ENCODE results near the gene TFAP2C.

The TFAP2C gene

DNA sequence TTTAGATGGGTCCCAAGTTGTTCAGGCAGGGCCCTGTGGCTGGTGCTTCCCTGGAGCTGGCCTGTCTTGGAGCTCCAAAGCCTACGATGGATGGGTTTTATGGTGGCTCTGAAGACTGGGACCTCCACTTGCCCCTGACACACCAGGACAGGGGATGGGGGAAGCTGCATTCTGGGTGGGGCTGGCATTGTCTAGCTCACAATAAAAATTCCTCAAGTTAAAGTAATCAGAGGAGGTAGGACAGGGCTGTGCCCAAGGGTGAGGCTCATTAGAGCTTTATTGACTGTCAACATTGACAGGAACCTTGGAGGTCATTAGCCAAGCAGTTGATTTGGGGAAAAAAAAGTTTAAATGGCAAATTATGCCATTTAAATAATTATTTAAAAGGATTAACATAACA is 35.7 kb downstream of the TFAP2C start:
- H3K27me3 Mint-ChIP-seq (ENCODE audit: low read depth), result peaks cover 17% of the 10 kb centered on the region
- H3K9me3 Mint-ChIP-seq, result no peaks in the 10 kb centered on the region
- TF ChIP-seq, protein P1, sequence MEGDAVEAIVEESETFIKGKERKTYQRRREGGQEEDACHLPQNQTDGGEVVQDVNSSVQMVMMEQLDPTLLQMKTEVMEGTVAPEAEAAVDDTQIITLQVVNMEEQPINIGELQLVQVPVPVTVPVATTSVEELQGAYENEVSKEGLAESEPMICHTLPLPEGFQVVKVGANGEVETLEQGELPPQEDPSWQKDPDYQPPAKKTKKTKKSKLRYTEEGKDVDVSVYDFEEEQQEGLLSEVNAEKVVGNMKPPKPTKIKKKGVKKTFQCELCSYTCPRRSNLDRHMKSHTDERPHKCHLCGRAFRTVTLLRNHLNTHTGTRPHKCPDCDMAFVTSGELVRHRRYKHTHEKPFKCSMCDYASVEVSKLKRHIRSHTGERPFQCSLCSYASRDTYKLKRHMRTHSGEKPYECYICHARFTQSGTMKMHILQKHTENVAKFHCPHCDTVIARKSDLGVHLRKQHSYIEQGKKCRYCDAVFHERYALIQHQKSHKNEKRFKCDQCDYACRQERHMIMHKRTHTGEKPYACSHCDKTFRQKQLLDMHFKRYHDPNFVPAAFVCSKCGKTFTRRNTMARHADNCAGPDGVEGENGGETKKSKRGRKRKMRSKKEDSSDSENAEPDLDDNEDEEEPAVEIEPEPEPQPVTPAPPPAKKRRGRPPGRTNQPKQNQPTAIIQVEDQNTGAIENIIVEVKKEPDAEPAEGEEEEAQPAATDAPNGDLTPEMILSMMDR (IDR thresholded peaks at IDR 0.05; ENCODE audit: unreplicated experiment in 3 of 3), result no peak
- H3K27ac Mint-ChIP-seq, result no peak overlapping the region
- no peaks in the 10 kb centered on the region for H3K4me1 Mint-ChIP-seq
- H3K36me3 Mint-ChIP-seq (ENCODE audit: low read depth), result no peaks in the 10 kb centered on the region
- H3K4me3 Mint-ChIP-seq, result no peak overlapping the region

- H3K27me3 Mint-ChIP-seq (ENCODE audit: low read depth), result peaks cover 17% of the 10 kb centered on the region
- H3K4me1 Mint-ChIP-seq, result no peaks in the 10 kb centered on the region
- no peak overlapping the region for H3K27ac Mint-ChIP-seq
- no peaks in the 10 kb centered on the region for H3K9me3 Mint-ChIP-seq
- TF ChIP-seq, protein P1 (IDR thresholded peaks at IDR 0.05; ENCODE audit: unreplicated experiment in 3 of 3), result no peak
- H3K4me3 Mint-ChIP-seq, result no peak overlapping the region
- H3K36me3 Mint-ChIP-seq (ENCODE audit: low read depth), result no peaks in the 10 kb centered on the region
Measured at GRCh38 chr20:56665806-56666205, 36.7 kb downstream of the TFAP2C start.

DNA sequence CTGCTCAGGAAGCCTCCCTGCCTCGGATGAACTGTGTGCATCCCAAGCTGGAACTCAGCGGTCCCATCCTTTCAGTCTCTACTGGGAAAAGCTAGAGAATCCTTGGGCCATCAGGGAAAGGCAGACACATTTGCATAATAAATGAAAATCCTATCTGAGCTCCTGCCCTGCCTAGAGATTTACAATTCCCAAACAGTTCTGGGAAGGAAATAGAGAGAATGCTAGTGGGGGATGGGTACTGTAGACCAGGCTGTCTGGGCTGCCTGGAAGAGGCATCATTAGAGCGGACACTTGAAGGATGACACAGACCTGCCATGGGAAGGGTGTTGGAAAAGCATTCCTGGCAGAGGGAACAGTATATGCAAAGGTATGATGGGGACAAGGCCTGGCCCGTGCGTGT is 44.3 kb downstream of the TFAP2C start:
- H3K27me3 Mint-ChIP-seq (ENCODE audit: low read depth), result peaks cover 20% of the 10 kb centered on the region
- no peak overlapping the region for H3K4me3 Mint-ChIP-seq

DNA sequence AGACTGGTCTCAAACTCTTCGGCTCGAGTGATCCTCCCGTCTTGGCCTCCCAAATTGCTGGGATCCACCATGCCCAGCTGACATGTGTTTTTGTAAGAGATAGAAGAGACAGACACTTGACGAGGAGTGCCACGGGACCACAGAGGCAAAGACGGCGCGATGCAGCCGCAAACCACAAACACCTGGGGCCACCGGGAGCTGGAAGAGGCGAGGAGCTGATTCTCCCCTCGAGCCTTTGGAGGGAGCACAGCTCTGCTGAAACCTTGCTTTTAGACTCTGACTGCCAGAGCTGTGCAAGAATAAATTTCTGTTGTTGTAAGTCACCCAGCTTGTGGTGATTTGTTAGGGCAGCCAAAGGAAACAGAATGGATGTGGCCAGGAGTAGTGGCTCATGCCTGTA is 46.9 kb downstream of the TFAP2C start:
- Mint-ChIP-seq H3K27me3 (ENCODE audit: low read depth) (peaks cover 21% of the 10 kb centered on the region), H3K27ac (no peak overlapping the region), H3K4me1 (no peaks in the 10 kb centered on the region), H3K4me3 (no peak overlapping the region), H3K36me3 (ENCODE audit: low read depth) (no peaks in the 10 kb centered on the region), H3K9me3 (no peaks in the 10 kb centered on the region)
- TF ChIP-seq, protein P1 (IDR thresholded peaks at IDR 0.05; ENCODE audit: unreplicated experiment in 3 of 3), result no peak

More for the DNA sequence above, 44.3 kb downstream of the TFAP2C start:
- no peak overlapping the region for H3K27ac Mint-ChIP-seq
- TF ChIP-seq, protein P1 (IDR thresholded peaks at IDR 0.05; ENCODE audit: unreplicated experiment in 3 of 3), result no peak
- no peaks in the 10 kb centered on the region for H3K9me3 Mint-ChIP-seq
- no peaks in the 10 kb centered on the region for H3K36me3 Mint-ChIP-seq (ENCODE audit: low read depth)
- no peaks in the 10 kb centered on the region for H3K4me1 Mint-ChIP-seq

DNA sequence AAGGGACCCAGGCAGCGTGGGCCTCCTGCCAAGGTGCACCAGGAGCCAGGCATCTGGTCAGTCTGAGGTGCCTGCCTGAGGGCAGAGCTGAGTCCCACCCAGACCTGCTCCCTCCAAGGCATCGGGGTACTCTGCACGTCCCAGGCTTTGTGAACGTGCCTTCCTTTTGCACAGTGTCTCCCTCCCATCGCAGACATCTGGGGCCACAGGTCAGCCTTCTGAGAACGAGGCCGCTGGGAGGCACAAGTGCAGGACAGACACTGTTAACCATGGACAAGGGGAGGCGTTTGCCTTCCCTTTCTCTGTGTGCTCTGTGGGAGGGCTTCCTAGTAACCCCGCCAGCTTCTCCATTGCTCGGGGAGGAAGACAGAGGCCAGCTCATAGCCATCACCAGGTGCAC is 47.6 kb downstream of the TFAP2C start:
- Mint-ChIP-seq H3K27ac (no peak overlapping the region), H3K4me3 (no peak overlapping the region), H3K36me3 (ENCODE audit: low read depth) (no peaks in the 10 kb centered on the region), H3K4me1 (no peaks in the 10 kb centered on the region), H3K27me3 (ENCODE audit: low read depth) (peaks cover 25% of the 10 kb centered on the region), H3K9me3 (no peaks in the 10 kb centered on the region)
- TF ChIP-seq, protein P1 (IDR thresholded peaks at IDR 0.05; ENCODE audit: unreplicated experiment in 3 of 3), result no peak

GRCh38 chr20:56683077-56683865 is 54.2 kb downstream of the TFAP2C start:
- TF ChIP-seq, protein P1 (IDR thresholded peaks at IDR 0.05; ENCODE audit: unreplicated experiment in 3 of 3), result no peak
- Mint-ChIP-seq H3K4me1 (no peaks in the 10 kb centered on the region), H3K9me3 (no peaks in the 10 kb centered on the region)

More at GRCh38 chr20:56683077-56683865, 54.2 kb downstream of the TFAP2C start:
- peaks cover 9% of the 10 kb centered on the region for H3K27me3 Mint-ChIP-seq (ENCODE audit: low read depth)
- no peak overlapping the region for H3K4me3 Mint-ChIP-seq
- H3K36me3 Mint-ChIP-seq (ENCODE audit: low read depth), result no peaks in the 10 kb centered on the region
- no peak overlapping the region for H3K27ac Mint-ChIP-seq
